Endodermal cell (in vitro differentiated cells): ENCODE data around the gene EOLA2. TPM values are rescaled to one million over a fixed set of nuclear protein-coding genes. Genes with fewer than 3 reads are reported as not detected.
"Not testable (repeated sequence)": the region's sequence is repeated elsewhere in the genome, so short reads cannot be mapped to it uniquely, and the experiment has no call there.

Experiments
- DNase-seq: peaks from one replicate; pipeline ENCODE4 v3.0.0-alpha.2; 2017
- H3K27ac ChIP-seq: 2 replicates; pipeline ENCODE4 v1.5.1; 2013; ENCODE audit warnings: mild to moderate bottlenecking, low read depth, low read length, moderate library complexity
- H3K27me3 ChIP-seq: 2 replicates; pipeline ENCODE4 v1.6.1; 2013; ENCODE audit warnings: mild to moderate bottlenecking, low read length, moderate library complexity; ENCODE audit not compliant: insufficient read depth, control insufficient read depth, poor library complexity, severe bottlenecking
- H3K36me3 ChIP-seq: 2 replicates; pipeline ENCODE4 v1.7.0; 2013; ENCODE audit warnings: mild to moderate bottlenecking, low read length, moderate library complexity; ENCODE audit not compliant: control insufficient read depth, insufficient read depth
- H3K4me1 ChIP-seq: one replicate; pipeline ENCODE4 v1.7.0; 2013; ENCODE audit warnings: low read length; ENCODE audit not compliant: control insufficient read depth, insufficient read depth
- H3K4me3 ChIP-seq: 2 replicates; pipeline ENCODE4 v1.5.1; 2013; ENCODE audit warnings: mild to moderate bottlenecking, low read length, moderate library complexity
- H3K9ac ChIP-seq: 2 replicates; pipeline ENCODE4 v1.6.1; 2013; ENCODE audit warnings: mild to moderate bottlenecking, low read length, moderate library complexity; ENCODE audit not compliant: poor library complexity, severe bottlenecking; ENCODE audit errors: extremely low read depth
- H3K9me3 ChIP-seq: 2 replicates; pipeline ENCODE4 v1.6.1; 2013; ENCODE audit warnings: mild to moderate bottlenecking, low read length, moderate library complexity; ENCODE audit not compliant: control insufficient read depth
- H3K27ac Mint-ChIP-seq: 2 replicates; pipeline ENCODE4 v1.8.0; 2020; ENCODE audit warnings: mixed read lengths
- H3K27me3 Mint-ChIP-seq: 2 replicates; pipeline ENCODE4 v1.8.0; 2021; ENCODE audit warnings: mild to moderate bottlenecking, mixed read lengths; ENCODE audit not compliant: insufficient read depth
- H3K36me3 Mint-ChIP-seq: 2 replicates; pipeline ENCODE4 v1.8.0; 2020; ENCODE audit warnings: low read depth, mixed read lengths
- H3K4me1 Mint-ChIP-seq: 2 replicates; pipeline ENCODE4 v1.8.0; 2020; ENCODE audit warnings: mixed read lengths
- H3K4me3 Mint-ChIP-seq: 2 replicates; pipeline ENCODE4 v1.8.0; 2020; ENCODE audit warnings: mild to moderate bottlenecking, moderate library complexity, mixed read lengths
- H3K9me3 Mint-ChIP-seq: 2 replicates; pipeline ENCODE4 v1.8.0; 2020; ENCODE audit warnings: mild to moderate bottlenecking, mixed read lengths
- WGBS, 2 experiments: methylation state at CpG; one replicate each; pipeline versions ENCODE4 v1.1.5 to v1.1.7; 2013; ENCODE audit warnings: missing lambda C conversion rate in 2 of 2, mixed read lengths in 1 of 2; ENCODE audit not compliant: insufficient coverage in 1 of 2, insufficient read length in 1 of 2; 5-methylcytosine and 5-hydroxymethylcytosine counted together
- total RNA-seq, 2 donors: library from RNA; stranded (reverse); fragmentation: NEBNext Ultra II Directional in 1 of 2; extraction: Animal tissue kit (Norgen Biotek cat#: 25700) in 1 of 2; gene quantifications; 2 replicates in 1 of 2; 3 replicates in 1 of 2; pipeline ENCODE4 v1.2.1, GENCODE V29; 2021
- TF ChIP-seq, protein P1 (sequence below): fragments of 200-600 bp; sonication (generic); conservative IDR thresholded peaks from 2 replicates; pipeline ENCODE4 v1.5.0; 2021; ENCODE audit warnings: antibody characterized with exemption, mild to moderate bottlenecking

The EOLA2 gene
- total RNA-seq, 2 donors from 2014 or later = 24.0 to 37.1 TPM

DNA sequence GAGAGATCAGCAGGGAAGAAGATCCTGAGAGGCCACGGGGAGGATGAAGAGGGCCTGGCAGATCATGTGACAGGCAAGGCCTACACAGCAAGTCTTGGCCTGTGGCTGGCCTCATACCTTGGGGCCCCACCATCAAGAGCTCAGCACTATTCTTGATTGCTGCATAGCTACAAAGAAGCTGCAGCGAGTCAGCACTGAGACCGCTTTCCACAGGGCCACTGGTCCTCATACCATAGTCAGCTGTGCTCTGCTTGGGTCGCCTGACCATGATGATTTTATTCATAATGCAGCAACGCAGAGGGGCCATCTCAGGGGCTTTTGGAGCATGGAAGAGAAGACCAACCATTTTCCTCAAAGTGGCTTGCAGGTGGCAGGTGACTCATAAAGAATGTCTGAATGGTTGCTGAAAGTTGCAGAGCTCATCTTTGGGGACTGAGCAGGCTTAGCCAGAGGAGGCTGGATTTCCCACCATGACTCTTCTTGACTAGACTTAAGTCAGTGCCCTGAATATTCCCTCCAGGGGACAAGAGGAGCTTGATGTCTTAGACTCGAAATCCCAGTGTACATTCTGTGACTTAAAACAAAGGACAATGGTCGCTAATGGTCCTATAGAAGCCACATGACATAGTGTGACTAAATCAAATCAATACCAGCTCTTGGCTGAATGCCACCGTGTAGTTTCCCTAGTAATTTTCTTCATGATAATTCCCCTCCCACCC lies 10.9 kb downstream of the EOLA2 start:
- H3K27me3 ChIP-seq, H3K27ac Mint-ChIP-seq, H3K36me3 ChIP-seq, H3K4me3 Mint-ChIP-seq, H3K4me1 Mint-ChIP-seq, DNase-seq, H3K9me3 ChIP-seq, H3K4me1 ChIP-seq, H3K27me3 Mint-ChIP-seq, H3K4me3 ChIP-seq, H3K27ac ChIP-seq, H3K9me3 Mint-ChIP-seq, H3K36me3 Mint-ChIP-seq, H3K9ac ChIP-seq: not testable (repeated sequence)
- no CpG with 5 or more reads among the region's 8 CpGs for WGBS, 2 experiments

DNA sequence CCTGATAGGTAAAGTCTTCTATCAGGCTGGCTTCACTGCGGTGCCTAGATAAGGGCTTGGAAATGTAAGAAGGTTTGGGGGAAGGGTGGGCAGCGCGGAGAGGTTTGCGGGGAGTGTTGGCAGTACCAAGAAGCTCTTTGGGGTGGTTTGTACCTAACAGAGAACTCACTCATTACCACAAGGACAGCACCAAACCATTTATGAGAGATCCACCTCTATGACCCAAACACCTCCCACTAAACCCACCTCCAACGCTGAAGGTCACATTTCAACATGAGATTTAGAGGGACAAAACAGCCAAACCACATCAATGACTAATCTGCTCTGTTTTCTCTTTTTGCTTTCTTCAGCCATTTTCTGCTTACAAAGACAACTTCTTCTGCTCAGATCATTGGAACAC lies 13.9 kb downstream of the EOLA2 start:
- not testable (repeated sequence) for DNase-seq, H3K4me3 Mint-ChIP-seq, H3K27ac ChIP-seq, H3K4me3 ChIP-seq, H3K4me1 ChIP-seq, H3K4me1 Mint-ChIP-seq, H3K9ac ChIP-seq, H3K36me3 Mint-ChIP-seq, H3K9me3 ChIP-seq, H3K27ac Mint-ChIP-seq, H3K36me3 ChIP-seq, H3K9me3 Mint-ChIP-seq, H3K27me3 ChIP-seq, H3K27me3 Mint-ChIP-seq
- WGBS, 2 experiments = no CpG with 5 or more reads among the region's 5 CpGs

DNA sequence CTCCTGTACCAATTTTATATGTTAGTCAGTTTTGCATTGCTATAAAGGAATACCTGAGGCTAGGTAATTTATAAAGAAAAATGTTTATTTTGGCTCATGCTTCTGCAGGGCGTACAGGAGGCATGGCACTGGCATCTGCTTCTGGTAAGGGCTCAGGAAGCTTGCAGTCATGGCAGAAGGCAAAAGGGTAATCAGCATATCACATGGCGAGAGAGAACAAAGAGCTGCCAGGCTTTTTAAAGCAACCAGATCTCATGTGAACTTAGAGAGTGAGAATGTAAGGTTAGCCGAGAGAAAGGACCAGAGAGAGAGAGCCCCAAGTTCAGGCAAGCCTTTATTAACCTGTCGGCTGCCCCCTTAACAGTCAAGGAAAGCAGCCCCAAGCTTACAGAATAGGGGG lies 14.5 kb downstream of the EOLA2 start:
- H3K9me3 ChIP-seq, H3K27me3 Mint-ChIP-seq, H3K27ac ChIP-seq, H3K4me1 Mint-ChIP-seq, H3K27me3 ChIP-seq, H3K4me3 ChIP-seq, H3K36me3 Mint-ChIP-seq, H3K36me3 ChIP-seq, H3K9me3 Mint-ChIP-seq, H3K4me3 Mint-ChIP-seq, H3K9ac ChIP-seq, H3K27ac Mint-ChIP-seq, DNase-seq, H3K4me1 ChIP-seq: not testable (repeated sequence)
- no CpG with 5 or more reads among the region's 4 CpGs for WGBS, 2 experiments

DNA sequence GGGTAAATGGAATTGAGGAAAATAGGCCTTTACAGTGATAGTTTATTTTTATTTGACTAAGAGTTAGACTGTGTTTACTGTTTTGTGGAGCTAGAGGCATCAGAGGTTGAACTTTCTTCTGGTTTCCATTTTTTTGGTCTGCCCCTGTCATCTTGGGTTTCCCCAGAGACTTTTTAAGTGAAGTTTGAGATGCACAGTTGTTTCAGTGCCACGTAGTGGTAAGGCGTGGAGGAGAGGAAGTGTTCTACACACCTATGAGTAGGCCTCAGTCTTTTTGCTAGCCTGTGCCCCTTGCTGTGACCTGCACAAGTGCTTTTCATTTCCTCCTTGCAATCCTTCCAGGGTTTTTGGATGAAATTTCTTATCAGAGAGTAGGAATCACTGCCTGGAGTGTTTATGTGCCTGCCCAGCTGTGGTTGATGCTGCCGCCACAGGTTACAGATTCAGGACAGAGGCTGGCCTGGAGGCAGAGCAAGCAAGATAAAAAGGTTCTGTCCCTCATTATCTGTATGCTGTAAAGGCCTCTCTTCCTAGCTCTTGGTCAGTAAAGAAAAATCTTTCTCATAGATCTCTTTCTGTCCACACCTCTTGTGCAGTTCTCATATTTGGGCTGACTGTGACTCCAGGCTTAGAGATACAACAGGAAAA lies 21.4 kb downstream of the EOLA2 start:
- H3K27ac Mint-ChIP-seq = no peak overlapping the region
- Histone ChIP-seq H3K9me3 (no peaks in the 10 kb centered on the region), H3K4me3 (no peak overlapping the region), H3K36me3 (no peaks in the 10 kb centered on the region), H3K27me3 (no peaks in the 10 kb centered on the region), H3K9ac (no peak overlapping the region), H3K27ac (no peak overlapping the region), H3K4me1 (no peaks in the 10 kb centered on the region)
- H3K27me3 Mint-ChIP-seq = no peaks in the 10 kb centered on the region
- H3K9me3 Mint-ChIP-seq = peaks cover 30% of the 10 kb centered on the region
- no peak overlapping the region for H3K4me3 Mint-ChIP-seq
- TF ChIP-seq, protein P1, sequence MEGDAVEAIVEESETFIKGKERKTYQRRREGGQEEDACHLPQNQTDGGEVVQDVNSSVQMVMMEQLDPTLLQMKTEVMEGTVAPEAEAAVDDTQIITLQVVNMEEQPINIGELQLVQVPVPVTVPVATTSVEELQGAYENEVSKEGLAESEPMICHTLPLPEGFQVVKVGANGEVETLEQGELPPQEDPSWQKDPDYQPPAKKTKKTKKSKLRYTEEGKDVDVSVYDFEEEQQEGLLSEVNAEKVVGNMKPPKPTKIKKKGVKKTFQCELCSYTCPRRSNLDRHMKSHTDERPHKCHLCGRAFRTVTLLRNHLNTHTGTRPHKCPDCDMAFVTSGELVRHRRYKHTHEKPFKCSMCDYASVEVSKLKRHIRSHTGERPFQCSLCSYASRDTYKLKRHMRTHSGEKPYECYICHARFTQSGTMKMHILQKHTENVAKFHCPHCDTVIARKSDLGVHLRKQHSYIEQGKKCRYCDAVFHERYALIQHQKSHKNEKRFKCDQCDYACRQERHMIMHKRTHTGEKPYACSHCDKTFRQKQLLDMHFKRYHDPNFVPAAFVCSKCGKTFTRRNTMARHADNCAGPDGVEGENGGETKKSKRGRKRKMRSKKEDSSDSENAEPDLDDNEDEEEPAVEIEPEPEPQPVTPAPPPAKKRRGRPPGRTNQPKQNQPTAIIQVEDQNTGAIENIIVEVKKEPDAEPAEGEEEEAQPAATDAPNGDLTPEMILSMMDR = no peak
- no peaks in the 10 kb centered on the region for H3K36me3 Mint-ChIP-seq
- WGBS, 2 experiments = 95% methylated on average over 3 of the region's 3 CpGs; no CpG with 5 or more reads in 1 of the 2 experiments
- no peaks in the 10 kb centered on the region for H3K4me1 Mint-ChIP-seq
- DNase-seq = no peak
